ENCODE measurements around the gene GSE1.

DNA sequence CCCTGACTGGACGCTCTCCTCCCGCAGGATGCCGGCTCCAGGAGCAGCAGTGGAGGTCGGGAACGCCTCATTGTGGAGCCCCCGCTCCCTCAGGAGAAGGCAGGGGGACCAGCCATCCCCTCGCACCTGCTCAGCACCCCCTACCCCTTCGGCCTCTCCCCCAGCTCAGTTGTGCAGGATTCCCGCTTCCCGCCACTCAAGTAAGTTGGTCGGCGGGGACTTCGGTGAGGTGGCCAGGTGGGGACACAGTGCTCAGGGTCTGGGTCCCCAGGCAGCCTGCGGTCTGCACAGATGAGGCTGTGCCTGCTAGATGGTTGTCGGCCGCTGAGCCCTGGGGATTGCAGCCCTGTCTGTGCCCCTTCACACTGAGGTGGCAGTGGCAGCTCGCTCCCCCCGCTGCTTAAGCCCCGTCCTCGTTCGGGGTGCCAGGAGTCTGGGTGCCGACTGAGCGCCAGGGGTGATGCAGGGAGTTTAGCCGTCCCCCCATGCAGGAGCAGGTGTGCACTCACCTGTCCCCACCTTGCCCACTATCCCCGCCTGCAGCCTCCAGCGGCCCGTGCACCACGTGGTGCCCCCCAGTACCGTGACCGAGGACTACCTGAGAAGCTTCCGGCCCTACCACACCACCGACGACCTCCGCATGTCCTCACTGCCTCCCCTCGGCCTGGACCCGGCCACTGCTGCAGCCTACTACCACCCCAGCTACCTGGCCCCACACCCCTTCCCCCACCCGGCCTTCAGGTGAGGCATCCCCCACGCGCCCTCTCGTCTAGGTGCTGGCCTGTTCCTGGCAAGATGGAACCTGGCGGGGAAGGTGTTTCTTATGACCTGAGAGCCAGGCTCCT lies 41.4 kb downstream of the GSE1 start:
- no peak for TF ChIP-seq POLR2AphosphoS5 (IDR thresholded peaks at IDR 0.05; ENCODE audit: low read depth, low read length)
- no peak for TF ChIP-seq POLR2A (IDR thresholded peaks at IDR 0.05; ENCODE audit: low read depth, low read length)
- TF ChIP-seq TAF1 (IDR thresholded peaks at IDR 0.05; ENCODE audit: low read depth, low read length) = no peak
- no peak for TF ChIP-seq SPI1 (IDR thresholded peaks at IDR 0.05; ENCODE audit: low read depth, low read length)
- no peak for TF ChIP-seq PAX5 (IDR thresholded peaks at IDR 0.05; ENCODE audit: insufficient read depth, low read length, severe bottlenecking)
